GM12878 (cell line): ENCODE measurements around the gene FAAH2.
"Not testable (repeated sequence)": the region's sequence is repeated elsewhere in the genome, so short reads cannot be mapped to it uniquely, and the experiment has no call there.

Experiments
- CREB1 ChIP-seq: IDR thresholded peaks from 2 replicates; pipeline ENCODE4 v1.6.1; 2012; ENCODE audit warnings: low read depth, mild to moderate bottlenecking, inconsistent platforms
- CTCF ChIP-seq, 3 experiments: IDR thresholded peaks in 2 of 3; conservative IDR thresholded peaks in 1 of 3; 2 replicates each; pipeline ENCODE4 v1.5.1; 2011; ENCODE audit warnings: low read depth in 3 of 3, low read length in 3 of 3, mild to moderate bottlenecking in 3 of 3, control low read depth in 2 of 3, moderate library complexity in 2 of 3, inconsistent platforms in 1 of 3, mixed read lengths in 1 of 3; ENCODE audit not compliant: control insufficient read depth in 2 of 3, insufficient read depth in 1 of 3; ENCODE audit errors: extremely low read depth in 1 of 3
- EGR1 ChIP-seq, 2 experiments: IDR thresholded peaks; 1 replicate in 1 of 2; 2 replicates in 1 of 2; pipeline ENCODE4 v1.6.1; 2011 to 2012; ENCODE audit warnings: low read depth in 2 of 2, low read length in 2 of 2, borderline replicate concordance in 1 of 2, mild to moderate bottlenecking in 1 of 2, moderate library complexity in 1 of 2
- POLR2A ChIP-seq: IDR thresholded peaks from 2 replicates; pipeline ENCODE4 v1.6.1; 2011; ENCODE audit warnings: low read depth, mild to moderate bottlenecking, low read length

- not testable (repeated sequence) for TF ChIP-seq CTCF (IDR thresholded peaks at IDR 0.05 in 2 of 3, conservative IDR thresholded peaks at IDR 0.05 in 1 of 3; ENCODE audit: control insufficient read depth in 2 of 3, extremely low read depth in 1 of 3, insufficient read depth in 1 of 3, low read depth in 3 of 3, low read length in 3 of 3); POLR2A; CREB1; EGR1 (IDR thresholded peaks at IDR 0.05; ENCODE audit: borderline replicate concordance in 1 of 2, low read depth in 2 of 2, low read length in 2 of 2)
These were observed 116.7 kb downstream of the FAAH2 start for GRCh38 chrX:57403191-57403590.
